ENCODE results near the gene MORN2.

The MORN2 gene

DNA sequence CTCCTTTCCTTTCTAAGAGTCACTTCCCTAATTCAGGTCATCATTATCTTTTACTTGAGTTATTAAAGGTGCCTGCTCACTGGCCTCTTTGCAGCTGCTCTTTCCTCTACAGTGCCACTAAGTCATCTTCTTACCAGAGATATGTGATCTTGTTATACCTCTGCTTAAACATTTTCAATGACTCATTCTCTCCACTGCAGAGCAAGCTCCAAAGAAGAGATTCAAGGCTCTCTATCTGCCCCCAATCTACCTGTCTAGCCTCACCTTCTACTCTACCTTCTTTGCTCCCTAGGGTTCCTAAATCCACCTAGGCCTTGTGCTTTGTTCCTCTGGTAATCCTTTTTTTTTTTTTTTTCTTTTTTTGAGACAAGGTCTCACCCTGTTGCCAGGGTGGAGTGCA lies 17.0 kb downstream of the MORN2 start:
- no peak for DNase-seq

DNA sequence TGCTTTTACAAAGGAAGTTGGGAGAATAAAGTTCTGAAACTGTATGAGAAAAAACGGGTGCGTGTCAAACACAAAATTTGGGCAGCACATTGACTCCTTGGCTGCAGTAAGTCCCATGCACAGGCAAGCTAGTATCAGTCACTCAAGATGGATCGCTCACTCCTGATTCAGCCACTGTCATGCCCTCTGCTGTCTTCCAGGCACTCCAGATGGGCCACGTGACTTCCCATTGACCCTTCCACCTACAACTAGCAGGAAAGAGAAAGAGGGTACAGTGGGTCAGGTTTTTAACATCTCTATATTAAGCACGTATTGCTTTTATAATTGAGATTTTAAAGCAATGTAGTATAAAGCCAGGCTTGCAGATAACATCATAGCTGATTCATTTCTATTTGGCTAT lies 22.5 kb downstream of the MORN2 start:
- no peak for DNase-seq

DNA sequence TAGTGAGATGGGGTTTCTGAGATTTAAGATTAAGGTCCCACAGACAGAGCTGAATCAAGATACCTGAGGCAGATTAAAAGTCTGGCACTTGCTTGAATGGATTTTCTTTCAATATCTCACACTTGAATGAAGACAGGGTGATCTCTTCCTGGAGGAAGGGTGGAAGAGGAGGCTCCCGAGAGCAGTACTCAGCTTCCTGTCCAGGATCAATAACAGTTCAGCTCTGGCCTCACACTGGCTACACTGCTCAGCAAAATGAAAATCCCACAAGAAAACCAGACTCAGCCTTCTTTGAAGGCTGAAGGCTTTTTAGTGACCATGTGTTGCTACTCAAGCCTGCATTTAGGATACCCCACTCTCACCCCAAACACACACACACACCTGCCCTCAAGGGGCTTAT lies 24.9 kb downstream of the MORN2 start:
- no peak for DNase-seq

DNA sequence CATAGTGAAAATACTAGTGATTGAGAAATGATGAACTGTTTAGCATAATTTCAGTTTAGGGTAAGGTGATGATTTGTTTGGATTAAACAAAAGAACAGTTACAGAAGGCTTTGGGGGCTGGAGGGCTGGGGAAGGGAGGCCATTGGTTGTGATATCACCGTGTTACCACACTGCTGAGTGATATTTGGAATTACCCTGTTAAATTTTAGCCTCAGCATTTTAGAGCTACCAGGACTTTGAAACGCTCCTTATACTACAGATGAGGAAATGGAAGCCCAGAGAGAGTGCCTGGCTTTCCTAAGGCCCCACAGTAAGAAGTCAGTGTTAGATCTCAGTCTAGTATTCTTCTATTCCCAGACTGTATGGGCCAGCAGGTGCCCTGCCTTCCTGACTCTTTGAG lies 29.5 kb downstream of the MORN2 start:
- DNase-seq: no peak

DNA sequence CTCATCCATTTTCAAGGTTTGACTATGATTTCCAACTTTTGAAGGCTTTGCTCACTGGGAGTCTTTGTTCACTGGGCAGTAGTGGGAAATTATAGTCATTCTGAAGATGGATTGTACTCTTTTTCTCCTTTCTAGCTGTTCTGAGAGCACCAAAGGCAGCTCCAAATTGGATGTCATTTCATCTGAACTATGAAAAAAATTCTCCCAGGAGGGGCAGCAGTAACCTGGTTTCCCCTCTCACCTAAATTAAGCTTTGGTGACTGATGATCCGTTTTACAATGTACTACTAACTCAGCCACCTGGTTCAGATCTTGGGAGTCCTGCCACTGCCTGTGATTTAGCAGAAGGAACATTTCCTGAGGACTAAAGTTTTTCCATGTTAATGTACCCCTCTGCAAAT lies 31.5 kb downstream of the MORN2 start:
- no peak for DNase-seq

DNA sequence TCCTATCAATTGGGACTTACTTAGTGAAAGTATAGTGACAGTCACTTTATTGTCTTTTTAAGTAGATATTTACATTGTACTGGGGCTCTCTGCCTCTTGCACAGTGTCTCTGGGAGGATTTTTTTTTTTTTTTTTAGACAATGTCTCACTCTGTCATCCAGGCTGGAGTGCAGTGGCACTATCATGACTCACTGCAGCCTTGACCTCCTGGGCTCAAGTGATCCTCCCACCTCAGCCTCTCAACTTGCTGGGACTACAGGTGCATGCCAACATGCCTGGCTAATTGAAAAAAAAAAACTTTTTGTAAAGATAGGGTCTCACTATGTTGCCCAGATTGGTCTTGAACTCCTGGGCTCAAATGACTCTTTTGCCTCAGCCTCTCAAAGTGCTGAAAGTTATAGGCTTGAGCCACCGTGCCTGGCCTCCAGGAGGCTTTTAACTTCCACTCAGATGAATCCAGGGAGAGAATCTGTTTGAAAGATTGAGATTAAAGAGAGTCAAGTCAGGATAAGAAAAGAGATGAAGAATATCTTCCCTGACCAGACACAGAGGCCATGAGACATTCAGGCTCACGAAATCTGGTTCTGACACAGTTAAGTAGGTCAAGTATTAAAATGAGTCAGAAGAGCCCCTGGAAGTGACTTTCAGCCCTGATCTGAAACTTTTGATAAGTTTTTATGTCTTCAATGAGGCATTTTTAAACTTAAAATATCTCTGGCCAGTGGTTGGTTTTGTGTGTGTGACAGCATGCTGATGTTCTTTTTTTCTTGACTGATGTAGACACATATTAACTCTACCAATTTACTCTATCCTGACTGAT lies 32.2 kb downstream of the MORN2 start:
- DNase-seq: no peak

DNA sequence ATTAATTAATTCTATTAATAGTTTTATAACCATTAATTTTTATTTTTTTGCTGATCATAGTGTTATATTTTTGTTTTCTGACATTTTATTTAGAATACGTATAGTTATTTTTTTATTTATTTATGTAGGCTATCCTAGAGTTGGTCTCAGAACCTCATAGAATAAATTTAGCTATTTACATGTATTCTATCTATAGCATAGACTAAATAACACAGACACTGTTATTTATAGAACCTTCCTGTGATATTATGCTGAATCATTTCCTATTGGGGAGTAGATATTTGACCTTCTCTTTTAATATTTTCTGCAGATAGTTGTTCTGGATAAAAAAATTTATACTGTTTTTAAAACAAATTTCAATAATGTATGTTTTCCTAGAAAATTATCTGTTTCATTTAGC lies 34.1 kb downstream of the MORN2 start:
- DNase-seq: no peak

DNA sequence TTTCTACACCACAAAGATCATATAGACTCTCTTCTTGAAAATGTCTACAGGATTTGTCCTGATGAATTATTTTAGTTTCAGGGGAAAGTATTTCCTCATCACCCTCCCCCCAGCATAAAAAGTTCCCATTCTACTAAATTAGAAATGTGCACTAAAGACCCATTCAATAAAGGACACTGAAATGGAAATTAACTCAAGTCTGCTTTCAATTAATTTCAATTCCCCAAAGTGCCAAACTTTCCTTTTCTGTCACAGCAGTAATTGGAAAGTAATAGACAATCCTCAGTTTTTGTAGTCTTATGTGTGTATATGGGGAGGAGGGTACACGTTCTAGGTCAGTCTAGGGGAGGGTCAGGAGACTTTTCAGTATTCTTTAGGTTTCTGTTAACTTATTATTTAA lies 35.4 kb downstream of the MORN2 start:
- DNase-seq: no peak

DNA sequence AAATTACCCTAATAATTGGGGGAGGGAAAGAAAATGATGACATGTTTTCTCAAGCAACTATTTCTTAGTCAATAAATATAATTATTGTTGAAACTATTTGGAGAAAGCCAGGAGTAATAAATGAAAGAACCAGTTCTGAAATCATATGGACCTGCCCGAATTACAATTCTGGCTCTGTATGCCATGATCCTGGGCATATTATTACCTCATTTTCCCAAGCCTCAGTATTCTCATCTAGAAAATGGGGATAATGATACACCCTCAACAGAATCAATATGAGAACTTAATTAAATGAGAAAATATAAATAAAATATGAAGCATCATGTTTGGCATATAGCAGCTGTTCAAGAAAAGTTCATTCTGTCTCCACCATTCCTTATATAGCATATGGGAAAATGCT lies 36.8 kb downstream of the MORN2 start:
- no peak for DNase-seq

DNA sequence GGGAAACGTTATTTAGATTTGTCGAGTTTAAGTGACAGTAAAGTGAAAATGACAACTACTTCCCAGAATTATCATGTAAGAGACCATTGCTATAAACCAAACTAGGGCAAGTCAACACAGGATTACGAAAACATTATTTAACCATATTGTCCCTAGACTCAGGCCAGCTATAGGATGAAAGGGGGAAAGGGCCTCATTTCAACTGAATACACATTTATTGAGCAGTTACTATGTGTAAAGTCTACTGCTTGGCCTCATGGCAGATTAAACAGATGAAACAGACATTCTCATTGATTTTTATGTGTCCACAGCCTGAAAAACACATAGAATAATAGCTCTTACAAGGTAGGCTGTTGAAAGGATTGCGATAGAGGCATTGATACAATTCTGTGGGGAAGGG lies 46.6 kb downstream of the MORN2 start:
- no peak for DNase-seq

DNA sequence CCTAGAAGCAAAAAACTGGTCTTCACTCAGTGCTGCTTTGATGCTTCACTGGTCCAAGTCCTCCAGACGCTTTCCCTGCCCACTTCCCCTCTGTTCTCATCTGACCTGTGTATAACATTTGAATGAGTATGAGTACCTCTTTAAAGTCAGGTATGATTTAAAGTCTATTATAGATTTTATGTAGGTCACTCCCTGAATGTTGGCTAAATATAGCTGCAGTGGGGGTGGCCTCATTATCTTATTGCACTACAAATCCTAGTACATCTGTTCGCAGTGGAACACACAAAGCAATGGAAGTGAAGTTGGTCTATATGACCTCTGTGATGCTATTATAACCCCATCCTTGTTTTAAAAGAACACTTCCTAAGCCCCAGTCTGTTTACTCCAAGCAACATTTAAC lies 47.1 kb downstream of the MORN2 start:
- DNase-seq: no peak

DNA sequence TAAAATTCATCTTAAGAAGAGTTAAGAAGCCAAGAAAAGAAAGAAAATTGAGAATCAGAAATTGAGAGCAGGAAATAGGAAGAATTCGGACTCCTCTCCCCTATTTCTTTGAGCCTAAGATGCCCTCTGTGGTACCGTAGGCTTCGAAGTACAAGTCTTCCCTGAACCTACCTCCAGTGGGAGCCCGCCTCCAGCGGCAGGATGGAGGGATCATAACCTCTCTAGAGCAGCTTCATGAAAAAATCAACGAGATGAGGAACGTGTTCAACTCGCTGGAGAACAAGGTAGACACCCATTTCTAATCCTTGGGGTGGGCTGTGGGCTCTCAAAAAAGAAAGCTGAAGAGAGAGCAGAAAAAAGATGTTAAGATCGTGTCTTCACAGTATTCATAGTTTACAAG lies 50.2 kb downstream of the MORN2 start:
- no peak for DNase-seq

DNA sequence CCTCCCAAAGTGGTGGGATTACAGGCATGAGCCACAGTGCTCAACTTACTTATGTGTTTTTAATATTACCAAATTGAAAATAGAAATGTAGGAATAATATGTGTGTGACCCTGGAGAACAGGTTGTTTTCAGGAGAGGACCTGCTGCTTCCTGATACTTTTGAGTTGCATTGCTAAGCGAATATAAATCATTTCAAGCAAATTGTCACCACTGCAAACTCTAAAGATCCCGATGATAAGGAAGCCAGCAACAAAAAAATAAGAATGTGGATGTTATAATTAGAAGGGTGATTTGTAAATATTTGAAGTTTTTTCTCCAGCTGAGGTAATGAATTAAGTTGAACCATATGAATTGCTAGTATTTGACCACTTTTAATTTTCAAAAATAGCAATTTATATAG lies 54.8 kb downstream of the MORN2 start:
- no peak for DNase-seq

All from fibroblast of upper back skin (primary cell).